T47D (cell line): Measurements from ENCODE around the gene MLIP.
"Not testable (repeated sequence)": the region's sequence is repeated elsewhere in the genome, so short reads cannot be mapped to it uniquely, and the experiment has no call there.

Experiments used
- DNase-seq, 2 experiments: peaks; one replicate each; pipeline versions ENCODE4 v3.0.0 to v3.0.0-alpha.2; 2011 to 2012; ENCODE audit warnings: low read depth in 1 of 2, low spot score in 1 of 2
- JUND ChIP-seq: IDR thresholded peaks from 2 replicates; pipeline ENCODE4 v1.6.1; 2012; ENCODE audit warnings: low read depth
- in situ Hi-C: cut with HindIII; loops from 2 replicates; pipeline ENCODE4 v1.10.0; 2016; ENCODE audit warnings: low sequenced_read_pairs, low pct_unique_long_range_greater_than_20kb

MLIP gene

GRCh38 chr6:54188846-54189245 is 77.6 kb downstream of the MLIP start:
- in situ Hi-C loops = no loop called here
- no peak for DNase-seq
- no peak for TF ChIP-seq JUND

- TF ChIP-seq JUND = no peak
Observed at GRCh38 chr6:54191461-54191860, 80.2 kb downstream of the MLIP start.

GRCh38 chr6:54192993-54193392 is 81.8 kb downstream of the MLIP start:
- in situ Hi-C loops = no loop called here
- DNase-seq = no peak
- TF ChIP-seq JUND = no peak

More at GRCh38 chr6:54191461-54191860, 80.2 kb downstream of the MLIP start:
- in situ Hi-C loops = no loop called here
- no peak for DNase-seq

GRCh38 chr6:54193560-54193959 is 82.3 kb downstream of the MLIP start:
- DNase-seq = no peak
- in situ Hi-C loops = no loop called here
- no peak for TF ChIP-seq JUND

GRCh38 chr6:54194067-54194466 is 82.8 kb downstream of the MLIP start:
- no peak for DNase-seq
- in situ Hi-C loops = no loop called here
- no peak for TF ChIP-seq JUND

- in situ Hi-C loops = no loop called here
- DNase-seq = no peak
- no peak for TF ChIP-seq JUND
Observed at GRCh38 chr6:54195637-54196036, 84.4 kb downstream of the MLIP start.

GRCh38 chr6:54196905-54197304 is 85.7 kb downstream of the MLIP start:
- in situ Hi-C loops = no loop called here
- no peak for TF ChIP-seq JUND
- DNase-seq = no peak

- DNase-seq = no peak
- in situ Hi-C loops = no loop called here
- TF ChIP-seq JUND = no peak
Observed at GRCh38 chr6:54198134-54198533, 86.9 kb downstream of the MLIP start.

- in situ Hi-C loops = not testable (repeated sequence)
Observed at GRCh38 chr6:54203474-54204035, 92.3 kb downstream of the MLIP start.

GRCh38 chr6:54204921-54205591 is 93.8 kb downstream of the MLIP start:
- TF ChIP-seq JUND = no peak
- in situ Hi-C loops = no loop called here
- no peak for DNase-seq

More at GRCh38 chr6:54203474-54204035, 92.3 kb downstream of the MLIP start:
- DNase-seq = not testable (repeated sequence)

GRCh38 chr6:54206510-54206909 is 95.3 kb downstream of the MLIP start:
- no peak for DNase-seq
- in situ Hi-C loops = no loop called here
- TF ChIP-seq JUND = no peak

- DNase-seq, in situ Hi-C loops: not testable (repeated sequence)
Observed at GRCh38 chr6:54209983-54210382, 98.7 kb downstream of the MLIP start.

GRCh38 chr6:54214286-54214685 is 103.0 kb downstream of the MLIP start:
- in situ Hi-C loops = no loop called here
- DNase-seq = no peak
- no peak for TF ChIP-seq JUND

GRCh38 chr6:54216336-54216735 is 105.1 kb downstream of the MLIP start:
- no peak for DNase-seq
- in situ Hi-C loops = no loop called here
- TF ChIP-seq JUND = no peak
